LNCaP clone FGC (cell line): ENCODE measurements around the gene LMF2.

Experiments
- DNase-seq: peaks from one replicate; pipeline ENCODE4 v3.0.0-alpha.2; 2011; ENCODE audit warnings: low read depth
- H3K4me3 ChIP-seq: 2 replicates; pipeline ENCODE4 v1.5.1; 2011; ENCODE audit warnings: mild to moderate bottlenecking, low read depth, low read length, control low read depth
- CTCF ChIP-seq: IDR thresholded peaks from 2 replicates; pipeline ENCODE4 v1.5.1; 2012; ENCODE audit warnings: mild to moderate bottlenecking; ENCODE audit not compliant: control insufficient read depth, insufficient read depth; ENCODE audit errors: extremely low read depth

The LMF2 gene

GRCh38 chr22:50507421-50507990 lies at the start of gene LMF2:
Gene LMF2 (minus strand): TSS chr22:50507702. CDS start chr22:50507675, 27 bp downstream.
- DNase-seq: no peak
- H3K4me3 ChIP-seq: peak within 1 kb of the TSS; percentile 96
- no peak for TF ChIP-seq CTCF

- no peak for TF ChIP-seq CTCF
- no peak for DNase-seq
Observed at GRCh38 chr22:50556703-50557102, 49.2 kb upstream of the LMF2 start.

DNA sequence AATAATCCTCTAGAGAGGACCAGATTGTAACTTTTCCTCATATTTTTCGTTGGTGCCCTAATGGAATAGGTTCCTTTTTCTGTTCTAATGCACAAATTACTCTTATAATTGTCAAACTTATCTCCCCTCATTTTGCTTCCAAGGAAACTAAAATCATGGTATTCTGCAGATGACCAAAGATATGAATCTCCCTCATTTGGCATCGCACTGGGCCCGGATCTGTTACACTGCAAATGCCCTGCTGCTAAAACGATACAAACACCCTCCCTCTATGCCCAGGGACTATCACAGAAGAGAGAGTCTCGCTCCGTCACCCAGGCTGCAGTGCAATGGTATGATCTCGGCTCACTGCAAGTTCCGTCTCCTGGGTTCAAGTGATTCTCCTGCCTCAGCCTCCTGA lies 45.8 kb upstream of the LMF2 start:
- no peak for DNase-seq
- TF ChIP-seq CTCF: no peak
- no peak overlapping the region for H3K4me3 ChIP-seq

More at GRCh38 chr22:50556703-50557102, 49.2 kb upstream of the LMF2 start:
- H3K4me3 ChIP-seq: no peak overlapping the region

DNA sequence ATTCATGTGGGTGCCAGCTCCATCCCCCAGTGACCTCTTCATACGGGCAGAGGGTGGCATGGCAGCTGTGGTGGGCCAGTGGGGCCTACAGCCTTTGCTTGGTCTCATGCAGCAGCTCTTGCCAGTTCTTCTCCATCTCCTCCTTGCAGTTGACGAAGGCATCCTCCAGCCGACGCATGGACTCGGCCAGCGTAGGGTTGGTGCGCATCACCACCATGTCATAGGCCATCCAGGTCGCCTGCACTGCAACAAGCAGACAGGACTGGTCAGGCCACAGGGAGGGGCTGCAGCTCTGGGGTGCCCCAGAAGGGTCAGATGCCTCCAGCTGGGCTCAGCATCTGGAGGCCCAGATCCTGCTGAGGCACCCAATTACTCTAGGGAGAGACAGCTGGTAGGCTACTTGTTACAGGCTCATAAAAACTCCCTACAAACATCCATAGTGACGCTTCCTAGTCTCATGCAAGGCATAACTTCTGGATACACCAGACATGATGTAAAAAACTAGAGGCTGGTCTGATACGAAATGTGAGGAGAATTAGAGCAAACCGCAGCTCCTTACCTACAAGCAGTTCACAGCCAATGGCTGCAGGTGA lies 43.8 kb upstream of the LMF2 start:
- DNase-seq: no peak
- TF ChIP-seq CTCF: no peak
- no peak overlapping the region for H3K4me3 ChIP-seq

- TF ChIP-seq CTCF: no peak
- no peak for DNase-seq
- H3K4me3 ChIP-seq: no peak overlapping the region
Observed at GRCh38 chr22:50550395-50550794, 42.9 kb upstream of the LMF2 start.

DNA sequence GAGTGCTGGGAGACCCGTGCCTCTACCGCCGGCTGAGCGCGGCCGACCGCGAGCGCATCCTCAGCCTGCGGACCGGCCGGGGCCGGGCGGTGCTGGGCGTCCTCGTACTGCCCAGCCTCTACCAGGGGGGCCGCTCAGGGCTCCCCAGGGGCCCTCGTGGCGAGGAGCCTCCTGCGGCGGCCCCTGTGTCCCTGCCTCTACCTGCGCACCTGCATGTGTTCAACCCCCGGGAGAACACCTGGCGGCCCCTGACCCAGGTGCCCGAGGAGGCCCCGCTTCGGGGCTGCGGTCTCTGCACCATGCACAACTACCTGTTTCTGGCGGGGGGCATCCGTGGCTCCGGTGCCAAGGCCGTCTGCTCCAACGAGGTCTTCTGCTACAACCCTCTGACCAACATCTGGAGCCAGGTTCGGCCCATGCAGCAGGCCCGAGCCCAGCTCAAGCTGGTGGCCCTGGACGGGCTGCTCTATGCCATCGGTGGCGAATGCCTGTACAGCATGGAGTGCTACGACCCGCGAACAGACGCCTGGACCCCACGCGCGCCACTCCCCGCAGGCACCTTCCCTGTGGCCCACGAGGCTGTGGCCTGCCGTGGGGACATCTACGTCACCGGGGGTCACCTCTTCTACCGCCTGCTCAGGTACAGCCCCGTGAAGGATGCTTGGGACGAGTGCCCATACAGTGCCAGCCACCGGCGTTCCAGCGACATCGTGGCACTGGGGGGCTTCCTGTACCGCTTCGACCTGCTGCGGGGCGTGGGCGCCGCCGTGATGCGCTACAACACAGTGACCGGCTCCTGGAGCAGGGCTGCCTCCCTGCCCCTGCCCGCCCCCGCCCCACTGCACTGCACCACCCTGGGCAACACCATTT lies 41.7 kb upstream of the LMF2 start:
- no peak for TF ChIP-seq CTCF
- DNase-seq: no peak
- no peak overlapping the region for H3K4me3 ChIP-seq
